A375 (cell line): ENCODE results near the gene OR2T35. TPM values are rescaled to one million over a fixed set of nuclear protein-coding genes. Genes with fewer than 3 reads are reported as not detected.

Source experiments
- small RNA-seq: library from RNA; depleted of rRNA; stranded (forward); fragments of <200 nt; gene quantifications from one replicate; pipeline ENCODE3, GENCODE V24; 2014
- total RNA-seq: library from RNA; depleted of rRNA; stranded (reverse); fragments of >200 nt; shearing (Covaris generic); gene quantifications from 2 replicates; pipeline ENCODE4 v1.2.3, GENCODE V29; 2014; rRNA removed

Gene OR2T35
- not detected in 2 replicates for total RNA-seq

GRCh38 chr1:248645178-248645577 is at the start of gene OR2T35:
OR2T35 (minus strand) TSS chr1:248645278; CDS start chr1:248639258, 6,020 bp downstream.

DNA sequence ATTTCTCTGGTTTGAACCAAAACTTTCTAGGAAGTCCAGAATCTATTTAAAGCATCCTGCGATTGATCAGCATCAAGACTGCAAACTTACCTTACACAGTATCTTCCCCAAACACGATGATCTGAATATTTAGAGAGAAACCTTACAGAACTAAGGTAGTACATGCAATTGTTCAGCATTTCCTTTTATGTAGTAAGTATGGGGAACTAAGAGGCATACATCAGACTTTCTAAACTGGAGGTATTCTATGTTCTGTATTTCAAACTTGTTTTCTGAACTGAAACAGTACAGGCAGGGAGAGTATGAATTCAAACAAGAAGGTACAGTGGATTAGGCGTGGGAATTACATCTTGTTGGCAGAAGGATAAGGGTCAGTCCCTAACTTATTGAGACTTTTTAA is 10.3 kb upstream of the OR2T35 start, which contains the start of gene OR2T27:
Gene OR2T27 (minus strand): TSS at position 175 of the 400 bp plus-strand sequence. CDS start 4,644 bp downstream, outside the sequence.

GRCh38 chr1:248634991-248635390 is 10.1 kb downstream of the OR2T35 start, which contains the start of gene OR2T11:
OR2T11 (minus strand) TSS chr1:248635091; CDS start chr1:248627128, 7,963 bp downstream.

GRCh38 chr1:248597589-248597988 is 47.5 kb downstream of the OR2T35 start, which contains the start of gene OR2T10:
OR2T10 (minus strand) TSS chr1:248597700; CDS start chr1:248593768, 3,932 bp downstream.

Small RNA genes within 50 kb of the gene (small RNA-seq; reads per million reads assigned to genes)
- not detected for gene RF00019

Other genes starting within 250 kb of the OR2T35 start
- not detected in 2 replicates for gene OR2T1, start 242.2 kb downstream of the OR2T35 start, total RNA-seq
- gene OR2T2, start 199.6 kb downstream of the OR2T35 start, total RNA-seq, result not detected in 2 replicates
- not detected in 2 replicates for gene OR2T3, start 171.9 kb downstream of the OR2T35 start, total RNA-seq
- gene OR2T5, start 156.7 kb downstream of the OR2T35 start, total RNA-seq, result not detected in 2 replicates
- gene OR2G6, start 137.2 kb downstream of the OR2T35 start, total RNA-seq, result not detected in 2 replicates
- gene OR2T29, start 82.5 kb downstream of the OR2T35 start, total RNA-seq, result not detected in 2 replicates
- gene OR2T34, start 70.5 kb downstream of the OR2T35 start, total RNA-seq, result not detected in 2 replicates
- gene OR2T10, start 47.6 kb downstream of the OR2T35 start, total RNA-seq, result not detected in 2 replicates
- not detected in 2 replicates for gene OR2T11, start 10.2 kb downstream of the OR2T35 start, total RNA-seq
- not detected in 2 replicates for gene OR2T27, start 10.2 kb upstream of the OR2T35 start, total RNA-seq
- gene OR14I1, start 57.5 kb upstream of the OR2T35 start, total RNA-seq, result not detected in 2 replicates
- gene LYPD8, start 110.5 kb upstream of the OR2T35 start, total RNA-seq, result 0.56 TPM in 1 of 2 replicates, not detected in the other
- 33.2 and 37.3 TPM in 2 replicates for gene SH3BP5L, start 180.6 kb upstream of the OR2T35 start, total RNA-seq
- gene ZNF672, start 192.9 kb upstream of the OR2T35 start, total RNA-seq, result 32.2 and 35.4 TPM in 2 replicates
- gene ZNF692, start 213.8 kb upstream of the OR2T35 start, total RNA-seq, result 32.9 and 42.2 TPM in 2 replicates